ENCODE measurements around the gene COL19A1.

DNA sequence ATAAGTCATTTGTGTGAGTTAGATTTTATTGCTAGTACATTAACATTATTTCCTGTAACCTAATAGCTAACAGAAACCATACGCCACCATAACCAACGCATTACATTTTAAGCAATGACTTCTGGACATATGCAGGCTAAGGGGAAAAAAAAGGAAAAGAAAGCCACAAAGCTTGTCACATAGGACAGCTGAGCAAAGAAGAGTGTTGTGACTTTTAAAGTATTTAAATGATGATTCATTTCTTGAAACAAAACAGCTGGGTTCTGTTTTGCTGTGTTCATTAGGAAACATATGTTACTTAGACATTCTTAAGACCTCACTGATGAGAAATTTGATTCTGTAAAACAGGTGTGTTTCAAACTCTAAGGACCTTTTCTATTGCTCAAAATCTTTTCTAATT is 265.2 kb downstream of the COL19A1 start:
- TF ChIP-seq, protein P1, sequence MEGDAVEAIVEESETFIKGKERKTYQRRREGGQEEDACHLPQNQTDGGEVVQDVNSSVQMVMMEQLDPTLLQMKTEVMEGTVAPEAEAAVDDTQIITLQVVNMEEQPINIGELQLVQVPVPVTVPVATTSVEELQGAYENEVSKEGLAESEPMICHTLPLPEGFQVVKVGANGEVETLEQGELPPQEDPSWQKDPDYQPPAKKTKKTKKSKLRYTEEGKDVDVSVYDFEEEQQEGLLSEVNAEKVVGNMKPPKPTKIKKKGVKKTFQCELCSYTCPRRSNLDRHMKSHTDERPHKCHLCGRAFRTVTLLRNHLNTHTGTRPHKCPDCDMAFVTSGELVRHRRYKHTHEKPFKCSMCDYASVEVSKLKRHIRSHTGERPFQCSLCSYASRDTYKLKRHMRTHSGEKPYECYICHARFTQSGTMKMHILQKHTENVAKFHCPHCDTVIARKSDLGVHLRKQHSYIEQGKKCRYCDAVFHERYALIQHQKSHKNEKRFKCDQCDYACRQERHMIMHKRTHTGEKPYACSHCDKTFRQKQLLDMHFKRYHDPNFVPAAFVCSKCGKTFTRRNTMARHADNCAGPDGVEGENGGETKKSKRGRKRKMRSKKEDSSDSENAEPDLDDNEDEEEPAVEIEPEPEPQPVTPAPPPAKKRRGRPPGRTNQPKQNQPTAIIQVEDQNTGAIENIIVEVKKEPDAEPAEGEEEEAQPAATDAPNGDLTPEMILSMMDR (conservative IDR thresholded peaks at IDR 0.05; ENCODE audit: low read length), result no peak
- no peak for TF ChIP-seq EZH2phosphoT487 (IDR thresholded peaks at IDR 0.05; ENCODE audit: borderline replicate concordance)

Measured in Loucy (cell line).